ENCODE measurements around the gene F10.

DNA sequence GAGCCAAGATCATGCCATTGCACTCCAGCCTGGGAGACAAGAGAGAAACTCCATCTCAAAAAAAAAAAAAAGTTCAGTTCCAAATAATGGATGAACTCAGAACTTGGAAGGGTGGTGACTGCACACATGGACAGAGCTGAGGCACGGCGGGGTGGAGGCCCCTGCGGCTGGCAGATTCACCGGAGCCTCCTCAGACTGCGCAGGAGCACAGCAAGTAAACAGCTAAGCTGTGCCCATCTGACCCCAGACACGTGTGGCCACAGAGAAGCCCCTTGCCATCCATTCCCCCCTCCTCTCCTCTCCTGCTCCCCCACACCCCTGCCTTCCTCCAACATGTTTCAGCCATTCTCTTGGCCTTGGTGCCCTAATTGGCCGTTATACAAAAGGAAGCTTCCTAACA lies 20.3 kb downstream of the F10 start:
- TF ChIP-seq, protein P1, sequence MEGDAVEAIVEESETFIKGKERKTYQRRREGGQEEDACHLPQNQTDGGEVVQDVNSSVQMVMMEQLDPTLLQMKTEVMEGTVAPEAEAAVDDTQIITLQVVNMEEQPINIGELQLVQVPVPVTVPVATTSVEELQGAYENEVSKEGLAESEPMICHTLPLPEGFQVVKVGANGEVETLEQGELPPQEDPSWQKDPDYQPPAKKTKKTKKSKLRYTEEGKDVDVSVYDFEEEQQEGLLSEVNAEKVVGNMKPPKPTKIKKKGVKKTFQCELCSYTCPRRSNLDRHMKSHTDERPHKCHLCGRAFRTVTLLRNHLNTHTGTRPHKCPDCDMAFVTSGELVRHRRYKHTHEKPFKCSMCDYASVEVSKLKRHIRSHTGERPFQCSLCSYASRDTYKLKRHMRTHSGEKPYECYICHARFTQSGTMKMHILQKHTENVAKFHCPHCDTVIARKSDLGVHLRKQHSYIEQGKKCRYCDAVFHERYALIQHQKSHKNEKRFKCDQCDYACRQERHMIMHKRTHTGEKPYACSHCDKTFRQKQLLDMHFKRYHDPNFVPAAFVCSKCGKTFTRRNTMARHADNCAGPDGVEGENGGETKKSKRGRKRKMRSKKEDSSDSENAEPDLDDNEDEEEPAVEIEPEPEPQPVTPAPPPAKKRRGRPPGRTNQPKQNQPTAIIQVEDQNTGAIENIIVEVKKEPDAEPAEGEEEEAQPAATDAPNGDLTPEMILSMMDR (IDR thresholded peaks at IDR 0.05; ENCODE audit: low read depth, low read length, missing input control) = no peak
- TF ChIP-seq, protein P2, sequence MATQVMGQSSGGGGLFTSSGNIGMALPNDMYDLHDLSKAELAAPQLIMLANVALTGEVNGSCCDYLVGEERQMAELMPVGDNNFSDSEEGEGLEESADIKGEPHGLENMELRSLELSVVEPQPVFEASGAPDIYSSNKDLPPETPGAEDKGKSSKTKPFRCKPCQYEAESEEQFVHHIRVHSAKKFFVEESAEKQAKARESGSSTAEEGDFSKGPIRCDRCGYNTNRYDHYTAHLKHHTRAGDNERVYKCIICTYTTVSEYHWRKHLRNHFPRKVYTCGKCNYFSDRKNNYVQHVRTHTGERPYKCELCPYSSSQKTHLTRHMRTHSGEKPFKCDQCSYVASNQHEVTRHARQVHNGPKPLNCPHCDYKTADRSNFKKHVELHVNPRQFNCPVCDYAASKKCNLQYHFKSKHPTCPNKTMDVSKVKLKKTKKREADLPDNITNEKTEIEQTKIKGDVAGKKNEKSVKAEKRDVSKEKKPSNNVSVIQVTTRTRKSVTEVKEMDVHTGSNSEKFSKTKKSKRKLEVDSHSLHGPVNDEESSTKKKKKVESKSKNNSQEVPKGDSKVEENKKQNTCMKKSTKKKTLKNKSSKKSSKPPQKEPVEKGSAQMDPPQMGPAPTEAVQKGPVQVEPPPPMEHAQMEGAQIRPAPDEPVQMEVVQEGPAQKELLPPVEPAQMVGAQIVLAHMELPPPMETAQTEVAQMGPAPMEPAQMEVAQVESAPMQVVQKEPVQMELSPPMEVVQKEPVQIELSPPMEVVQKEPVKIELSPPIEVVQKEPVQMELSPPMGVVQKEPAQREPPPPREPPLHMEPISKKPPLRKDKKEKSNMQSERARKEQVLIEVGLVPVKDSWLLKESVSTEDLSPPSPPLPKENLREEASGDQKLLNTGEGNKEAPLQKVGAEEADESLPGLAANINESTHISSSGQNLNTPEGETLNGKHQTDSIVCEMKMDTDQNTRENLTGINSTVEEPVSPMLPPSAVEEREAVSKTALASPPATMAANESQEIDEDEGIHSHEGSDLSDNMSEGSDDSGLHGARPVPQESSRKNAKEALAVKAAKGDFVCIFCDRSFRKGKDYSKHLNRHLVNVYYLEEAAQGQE (IDR thresholded peaks at IDR 0.05) = no peak
